Liver (tissue), 9 donors: ENCODE results near the gene CYSRT1. TPM values are rescaled to one million over a fixed set of nuclear protein-coding genes. Genes with fewer than 3 reads are reported as not detected.

ENCODE experiments used
- DNase-seq: peaks from one replicate; pipeline ENCODE4 v3.0.0-alpha.2; 2017; ENCODE audit warnings: low spot score
- H3K27ac ChIP-seq, 2 donors: one replicate each; pipeline ENCODE4 v1.7.0; 2013; ENCODE audit warnings: inconsistent platforms in 2 of 2, low read length in 2 of 2, control low read depth in 1 of 2, low read depth in 1 of 2, mild to moderate bottlenecking in 1 of 2
- H3K27me3 ChIP-seq, 4 donors: one replicate each; pipeline versions ENCODE4 v1.6.1 to v1.7.0; 2013; ENCODE audit warnings: low read length in 3 of 4, inconsistent platforms in 1 of 4, mild to moderate bottlenecking in 1 of 4, moderate library complexity in 1 of 4; ENCODE audit not compliant: control insufficient read depth in 4 of 4, insufficient read depth in 4 of 4
- H3K36me3 ChIP-seq, 4 donors: one replicate each; pipeline versions ENCODE4 v1.6.1 to v1.7.0; 2013; ENCODE audit warnings: low read length in 3 of 4, mild to moderate bottlenecking in 3 of 4, low read depth in 1 of 4, moderate library complexity in 1 of 4; ENCODE audit not compliant: control insufficient read depth in 4 of 4, insufficient read depth in 3 of 4
- H3K4me1 ChIP-seq, 4 donors: one replicate each; pipeline versions ENCODE4 v1.6.1 to v1.7.0; 2013; ENCODE audit warnings: low read length in 3 of 4, mild to moderate bottlenecking in 3 of 4, moderate library complexity in 1 of 4; ENCODE audit not compliant: control insufficient read depth in 4 of 4, insufficient read depth in 4 of 4
- H3K4me3 ChIP-seq, 3 donors: one replicate each; pipeline versions ENCODE4 v1.6.1 to v1.7.0; 2013; ENCODE audit warnings: low read length in 3 of 3, control low read depth in 1 of 3, low read depth in 1 of 3, mild to moderate bottlenecking in 1 of 3
- H3K9ac ChIP-seq, 2 donors: one replicate each; pipeline ENCODE4 v1.7.0; 2013; ENCODE audit warnings: low read length in 2 of 2, mild to moderate bottlenecking in 2 of 2, moderate library complexity in 2 of 2, control low read depth in 1 of 2, low read depth in 1 of 2
- H3K9me3 ChIP-seq, 4 donors: one replicate each; pipeline versions ENCODE4 v1.6.1 to v1.7.0; 2013; ENCODE audit warnings: low read length in 3 of 4; ENCODE audit not compliant: control insufficient read depth in 4 of 4
- ATF3 ChIP-seq: IDR thresholded peaks from 2 replicates; pipeline ENCODE4 v1.6.1; 2016; ENCODE audit warnings: antibody characterized with exemption
- CTCF ChIP-seq: fragments of 150-350 bp; IDR thresholded peaks from 2 replicates; pipeline ENCODE4 v1.5.1; 2017; ENCODE audit warnings: improper control_type of control experiment, low read depth, low read length; ENCODE audit not compliant: missing input control
- EGR1 ChIP-seq, 2 donors: IDR thresholded peaks; 2 replicates each; pipeline ENCODE4 v1.6.1; 2016 to 2018; ENCODE audit warnings: antibody characterized with exemption in 2 of 2, low read depth in 2 of 2
- FOXA2 ChIP-seq: IDR thresholded peaks from 2 replicates; pipeline ENCODE4 v1.6.1; 2016; ENCODE audit warnings: antibody characterized with exemption
- GABPA ChIP-seq, 2 donors: IDR thresholded peaks in 1 of 2; conservative IDR thresholded peaks in 1 of 2; 2 replicates each; pipeline ENCODE4 v1.6.1; 2016; ENCODE audit warnings: antibody characterized with exemption in 2 of 2, mild to moderate bottlenecking in 1 of 2, moderate library complexity in 1 of 2
- HNF4A ChIP-seq, 2 donors: conservative IDR thresholded peaks; 2 replicates each; pipeline ENCODE4 v1.6.1; 2016; ENCODE audit warnings: antibody characterized with exemption in 2 of 2, mild to moderate bottlenecking in 2 of 2
- HNF4G ChIP-seq: IDR thresholded peaks from 2 replicates; pipeline ENCODE4 v1.6.1; 2016; ENCODE audit warnings: antibody characterized with exemption
- MAX ChIP-seq: IDR thresholded peaks from 2 replicates; pipeline ENCODE4 v1.6.1; 2016; ENCODE audit warnings: antibody characterized with exemption
- REST ChIP-seq: IDR thresholded peaks from 2 replicates; pipeline ENCODE4 v1.6.1; 2016; ENCODE audit warnings: antibody characterized with exemption, mild to moderate bottlenecking
- RXRA ChIP-seq, 2 donors: IDR thresholded peaks; 2 replicates each; pipeline ENCODE4 v1.6.1; 2017 to 2018; ENCODE audit warnings: antibody characterized with exemption in 2 of 2, mild to moderate bottlenecking in 1 of 2
- SP1 ChIP-seq: IDR thresholded peaks from 2 replicates; pipeline ENCODE4 v1.6.1; 2018; ENCODE audit warnings: antibody characterized with exemption, mild to moderate bottlenecking
- YY1 ChIP-seq: IDR thresholded peaks from 2 replicates; pipeline ENCODE4 v1.6.1; 2016; ENCODE audit warnings: antibody characterized with exemption, mild to moderate bottlenecking
- WGBS: extraction: QIAGEN DNeasy Blood & Tissue Kit; methylation state at CpG from one replicate; pipeline ENCODE4 v1.1.7; 2013; 5-methylcytosine and 5-hydroxymethylcytosine counted together
- polyA plus RNA-seq, 2 donors: library from polyadenylated mRNA; stranded (reverse) in 1 of 2; unstranded in 1 of 2; fragments of 200-250 nt in 1 of 2; fragments of >200 nt in 1 of 2; fragmentation: Nextera tagmentation in 1 of 2; extraction: Ambion mirVana in 1 of 2; gene quantifications; one replicate each; pipeline versions ENCODE4 v1.2.1 to v1.2.3, GENCODE V29; 2013 to 2015
- total RNA-seq, 2 donors: library from RNA; depleted of rRNA; stranded (reverse); fragments of >200 nt; gene quantifications; one replicate each; pipeline ENCODE4 v1.2.3, GENCODE V29; 2014
- donor health status: healthy.
- donor health status: healthy.
- donor health status: healthy.
- donor health status: healthy.
- donor health status: healthy.

CYSRT1 gene
- total and polyA plus RNA-seq, 4 donors: 0.14 to 0.50 (median 0.20) TPM

- Histone ChIP-seq H3K9me3 (no peaks in the 10 kb centered on the region), H3K36me3 (peaks cover 3 to 7% (median 6%) of the 10 kb centered on the region in 4 donors), H3K4me1 (peaks cover 10 to 34% (median 21%) of the 10 kb centered on the region in 4 donors), H3K9ac (peak overlapping the region; percentile 18 to 83), H3K27me3 (no peaks in the 10 kb centered on the region), H3K27ac (peak overlapping the region; percentile 50), H3K4me3 (peak overlapping the region; percentile 76 to 98 (median 82))
- no peak for DNase-seq
- TF ChIP-seq RXRA (IDR thresholded peaks at IDR 0.05): no peak
- peak; percentile 15 for TF ChIP-seq REST
- 1% methylated on average over 51 of the region's 51 CpGs for WGBS
These were observed 30.6 kb downstream of the CYSRT1 start for GRCh38 chr9:137255448-137256114.

GRCh38 chr9:137256362-137256761, 31.4 kb downstream of the CYSRT1 start:
- WGBS: 92% methylated on average over 15 of the region's 15 CpGs
- TF ChIP-seq ATF3: no peak
- TF ChIP-seq GABPA (IDR thresholded peaks at IDR 0.05 in 1 of 2, conservative IDR thresholded peaks at IDR 0.05 in 1 of 2): no peak
- TF ChIP-seq YY1: no peak
- no peak for TF ChIP-seq MAX
- TF ChIP-seq HNF4A (conservative IDR thresholded peaks at IDR 0.05): no peak
- no peak for TF ChIP-seq FOXA2
- TF ChIP-seq EGR1 (IDR thresholded peaks at IDR 0.05; ENCODE audit: low read depth in 2 of 2): no peak
- TF ChIP-seq SP1: no peak
- no peak for TF ChIP-seq HNF4G
- H3K9ac ChIP-seq: no peak overlapping the region
- H3K36me3 ChIP-seq: peaks cover 3 to 7% (median 6%) of the 10 kb centered on the region in 4 donors
- no peak for DNase-seq
- no peak overlapping the region for H3K27ac ChIP-seq
- H3K27me3 ChIP-seq: no peaks in the 10 kb centered on the region
- no peaks in the 10 kb centered on the region for H3K9me3 ChIP-seq
- peaks cover 10 to 34% (median 21%) of the 10 kb centered on the region in 4 donors for H3K4me1 ChIP-seq
- H3K4me3 ChIP-seq: peak overlapping the region in 2 of 3 donors; percentile 82 to 98

- Histone ChIP-seq H3K9me3 (no peaks in the 10 kb centered on the region), H3K27ac (no peak overlapping the region), H3K9ac (no peak overlapping the region), H3K36me3 (peaks cover 3 to 7% (median 6%) of the 10 kb centered on the region in 4 donors), H3K4me3 (no peak overlapping the region), H3K27me3 (no peaks in the 10 kb centered on the region), H3K4me1 (peaks cover 10 to 34% (median 21%) of the 10 kb centered on the region in 4 donors)
- no peak for TF ChIP-seq GABPA (IDR thresholded peaks at IDR 0.05 in 1 of 2, conservative IDR thresholded peaks at IDR 0.05 in 1 of 2)
- no peak for TF ChIP-seq SP1
- no peak for TF ChIP-seq YY1
- TF ChIP-seq CTCF: no peak
- no peak for TF ChIP-seq RXRA (IDR thresholded peaks at IDR 0.05)
- no peak for TF ChIP-seq MAX
- no peak for DNase-seq
- 94% methylated on average over 15 of the region's 15 CpGs for WGBS
These were observed 31.9 kb downstream of the CYSRT1 start for GRCh38 chr9:137256856-137257255.
